Skin epidermis (tissue), 12 donors: ENCODE results near the gene SEZ6.
A peak's percentile ranks its signal among the peaks of the same experiment; 100 is the strongest.

Experiments
- H3K27ac ChIP-seq, 21 experiments: fragments of 200-600 bp; sonication (generic) in 11 of 21; one replicate each; pipeline ENCODE4 v1.5.0; 2020; ENCODE audit warnings: mild to moderate bottlenecking in 3 of 21, inconsistent platforms in 2 of 21, moderate library complexity in 2 of 21
- H3K4me3 ChIP-seq, 7 experiments: fragments of 200-600 bp; sonication (generic) in 2 of 7; one replicate each; pipeline ENCODE4 v1.5.0; 2020; ENCODE audit warnings: inconsistent platforms in 2 of 7, mild to moderate bottlenecking in 2 of 7, moderate library complexity in 1 of 7

SEZ6 gene

GRCh38 chr17:29005936-29006511 is at the start of gene SEZ6:
SEZ6 (minus strand) TSS chr17:29006033; CDS start chr17:29005869, 164 bp downstream.
- Histone ChIP-seq H3K27ac (no peak within 1 kb of the TSS), H3K4me3 (no peak within 1 kb of the TSS)

- no peak overlapping the region for H3K27ac ChIP-seq
- no peak overlapping the region for H3K4me3 ChIP-seq
Measured at GRCh38 chr17:29054835-29055234, 49.0 kb upstream of the SEZ6 start.

DNA sequence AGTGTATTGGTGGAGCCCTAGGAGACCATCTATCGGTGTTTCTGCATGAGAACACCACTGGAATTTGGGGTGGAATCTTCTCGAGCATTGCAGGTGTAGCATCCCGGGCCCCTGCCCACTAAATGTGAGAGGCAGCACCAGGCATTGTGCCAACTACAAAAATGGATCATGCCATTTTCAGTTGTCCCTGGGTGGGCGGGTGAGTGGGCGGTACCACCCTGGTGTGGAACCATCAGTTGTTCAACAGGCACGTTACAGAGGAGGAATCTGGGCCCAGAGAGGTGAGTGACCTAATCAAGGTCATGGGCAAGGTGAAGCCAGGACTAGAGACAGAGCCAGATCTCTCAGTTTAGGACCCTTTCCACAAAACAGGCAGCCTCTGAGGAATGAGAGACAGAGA is 45.9 kb upstream of the SEZ6 start:
- no peak overlapping the region for H3K27ac ChIP-seq
- H3K4me3 ChIP-seq, result no peak overlapping the region

GRCh38 chr17:29051194-29051593 is 45.4 kb upstream of the SEZ6 start:
- Histone ChIP-seq H3K4me3 (no peak overlapping the region), H3K27ac (no peak overlapping the region)

DNA sequence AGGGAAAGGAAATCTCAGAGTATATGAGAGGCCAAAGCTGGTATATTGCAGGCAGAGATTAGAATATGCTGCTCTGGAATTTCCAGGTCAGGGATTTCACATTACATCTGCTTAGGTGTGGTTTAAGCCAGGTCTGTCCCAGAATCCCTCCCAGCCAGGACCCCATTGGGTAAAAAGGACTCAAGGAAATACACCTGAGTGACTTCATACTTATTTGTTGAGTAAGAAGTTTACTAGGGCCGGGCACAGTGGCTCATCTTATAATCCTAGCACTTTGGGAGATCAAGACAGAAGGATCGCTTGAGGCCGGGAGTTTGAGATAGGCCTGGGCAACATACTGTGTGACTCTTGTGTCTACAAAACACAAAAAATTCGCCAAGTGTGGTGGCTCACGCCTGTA is 44.3 kb upstream of the SEZ6 start:
- H3K27ac ChIP-seq, result no peak overlapping the region
- no peak overlapping the region for H3K4me3 ChIP-seq

GRCh38 chr17:29049541-29050145 is 43.8 kb upstream of the SEZ6 start:
- Histone ChIP-seq H3K27ac (no peak overlapping the region), H3K4me3 (no peak overlapping the region)

- Histone ChIP-seq H3K4me3 (no peak overlapping the region), H3K27ac (no peak overlapping the region)
Measured at GRCh38 chr17:29048440-29049368, 42.9 kb upstream of the SEZ6 start.

DNA sequence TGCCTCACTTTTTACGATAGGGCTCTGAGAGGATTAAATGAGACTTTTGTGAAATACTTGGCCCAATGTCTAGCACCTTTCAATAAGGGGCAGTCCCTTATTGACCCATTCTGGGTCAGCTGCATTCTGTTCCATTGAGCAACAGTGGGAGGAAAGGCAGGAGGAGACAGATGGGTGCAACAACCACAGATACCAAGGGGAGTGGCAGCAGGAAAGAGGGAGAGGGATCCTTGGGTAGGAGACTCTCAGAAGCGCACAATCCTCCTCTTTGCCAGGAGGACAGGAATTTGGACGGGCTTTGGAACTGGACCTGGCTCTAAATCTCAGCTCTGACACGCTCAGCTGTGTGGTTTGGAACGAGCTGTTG is 40.6 kb upstream of the SEZ6 start:
- no peak overlapping the region for H3K27ac ChIP-seq
- H3K4me3 ChIP-seq, result no peak overlapping the region

DNA sequence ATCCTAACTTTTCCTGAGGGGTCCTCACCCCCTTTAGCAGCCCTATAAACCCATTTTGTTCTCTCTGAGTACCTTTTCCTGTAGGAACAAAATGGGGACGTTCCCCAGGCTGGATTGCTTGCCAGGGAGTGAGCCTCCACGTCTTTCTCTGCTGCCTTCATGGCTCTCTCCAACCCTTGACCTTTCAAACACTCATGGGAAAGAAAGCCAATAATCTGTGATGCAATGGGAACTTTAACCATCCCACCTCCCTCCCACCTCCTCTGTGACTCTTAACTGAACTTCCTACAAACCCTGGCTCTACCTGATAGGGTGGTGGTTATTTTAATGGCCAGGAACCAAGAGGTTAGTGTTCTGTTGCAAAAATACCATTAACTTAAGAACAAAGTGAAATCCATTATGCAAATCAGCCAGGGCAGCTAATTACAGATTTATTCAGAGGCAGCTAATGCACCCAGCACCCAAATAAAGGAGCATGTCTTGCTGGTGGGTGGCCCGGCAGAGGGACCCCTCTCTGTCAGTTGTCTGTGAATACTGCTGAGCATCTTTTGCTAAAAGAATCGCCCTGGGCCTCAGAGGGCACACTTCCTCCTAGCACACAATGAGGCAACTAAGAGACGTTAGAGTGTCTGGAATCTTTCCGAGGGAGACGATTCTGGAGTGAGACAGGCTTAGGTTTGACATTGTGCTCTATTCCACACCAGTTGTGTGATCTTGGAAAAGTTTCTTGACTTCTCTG is 40.1 kb upstream of the SEZ6 start:
- Histone ChIP-seq H3K4me3 (no peak overlapping the region), H3K27ac (no peak overlapping the region)

DNA sequence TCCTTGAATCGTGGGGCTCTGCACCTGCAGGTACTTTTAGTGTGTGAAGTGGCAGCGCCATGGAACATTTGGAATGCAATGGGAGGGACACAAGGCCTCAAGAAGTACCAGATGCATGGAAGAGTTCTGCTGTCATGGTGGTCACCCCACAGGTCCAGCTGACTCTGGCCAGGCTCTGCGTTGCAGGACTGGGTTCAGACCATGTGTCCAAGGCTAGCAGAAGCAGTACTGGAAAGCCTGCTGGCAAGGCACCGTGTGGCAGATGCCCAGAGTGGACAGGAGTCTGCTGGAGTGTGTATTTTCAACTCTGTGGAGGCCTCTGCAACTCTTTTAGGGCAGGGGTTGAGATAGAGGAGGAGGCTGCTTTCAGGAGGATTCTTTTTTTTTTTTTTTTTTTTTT is 39.2 kb upstream of the SEZ6 start:
- Histone ChIP-seq H3K27ac (no peak overlapping the region), H3K4me3 (no peak overlapping the region)

GRCh38 chr17:29043539-29044145 is 37.8 kb upstream of the SEZ6 start:
- H3K4me3 ChIP-seq, result no peak overlapping the region
- peak overlapping the region in 6 of 21 experiments; percentile 12 to 79 (median 33) for H3K27ac ChIP-seq

GRCh38 chr17:29042679-29043538 is 37.1 kb upstream of the SEZ6 start, which contains the start of gene PIPOX:
PIPOX (plus strand) TSS chr17:29043141; CDS start chr17:29043226, 85 bp downstream.
- H3K27ac ChIP-seq, result peak within 1 kb of the TSS in 12 of 21 experiments; percentile 12 to 81 (median 40)
- H3K4me3 ChIP-seq, result no peak within 1 kb of the TSS

DNA sequence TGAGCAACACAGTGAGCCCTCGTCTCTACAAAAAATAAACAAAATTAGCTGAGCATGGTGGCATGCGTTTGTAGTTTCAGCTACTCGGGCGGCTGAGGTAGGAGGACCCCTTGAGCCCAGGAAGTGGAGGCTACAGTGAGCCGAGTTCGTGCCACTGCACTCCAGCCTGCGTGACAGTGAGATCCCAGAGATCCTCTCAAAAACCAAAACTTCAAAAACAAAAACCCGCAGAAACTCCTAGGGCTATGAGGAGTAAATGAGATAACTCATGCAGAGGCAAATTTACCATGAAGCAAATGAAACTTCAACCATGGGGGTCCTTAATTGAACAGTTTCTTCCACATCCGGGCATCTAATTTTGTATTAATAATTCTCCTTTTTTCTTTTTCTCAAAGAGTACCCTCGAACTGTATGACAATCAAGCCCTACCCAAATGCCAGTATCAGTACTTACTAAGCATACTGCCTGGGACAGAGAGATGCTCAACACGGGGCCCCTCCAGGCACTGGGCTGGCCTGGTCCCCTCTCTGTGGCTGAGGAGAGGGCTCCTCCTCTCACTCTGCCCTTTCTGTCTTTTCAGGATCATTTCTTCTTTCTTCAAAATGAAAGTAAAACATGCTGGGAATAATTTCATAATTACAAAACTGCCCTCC is 36.3 kb upstream of the SEZ6 start:
- H3K27ac ChIP-seq, result peak overlapping the region in 9 of 21 experiments; percentile 5 to 81 (median 47)
- H3K4me3 ChIP-seq, result no peak overlapping the region

DNA sequence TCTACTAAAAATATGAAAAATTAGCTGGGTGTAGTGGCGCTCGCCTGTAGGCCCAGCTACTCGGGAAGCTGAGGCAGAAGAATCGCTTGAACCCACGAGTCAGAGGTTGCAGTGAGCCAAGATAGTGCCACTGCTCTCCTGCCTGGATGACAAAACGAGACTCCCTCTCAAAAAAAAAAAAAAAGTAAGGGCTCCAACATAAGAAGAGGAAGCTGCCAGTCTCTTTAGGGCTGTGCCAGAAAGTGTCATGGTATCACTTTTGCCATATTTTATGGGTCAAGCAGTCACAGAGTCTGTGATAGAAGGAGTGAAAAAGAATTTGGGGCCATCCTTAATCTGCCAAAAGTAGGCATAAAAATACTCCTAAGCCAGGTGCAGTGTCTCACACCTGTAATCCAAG is 35.7 kb upstream of the SEZ6 start:
- H3K4me3 ChIP-seq, result no peak overlapping the region
- no peak overlapping the region for H3K27ac ChIP-seq

DNA sequence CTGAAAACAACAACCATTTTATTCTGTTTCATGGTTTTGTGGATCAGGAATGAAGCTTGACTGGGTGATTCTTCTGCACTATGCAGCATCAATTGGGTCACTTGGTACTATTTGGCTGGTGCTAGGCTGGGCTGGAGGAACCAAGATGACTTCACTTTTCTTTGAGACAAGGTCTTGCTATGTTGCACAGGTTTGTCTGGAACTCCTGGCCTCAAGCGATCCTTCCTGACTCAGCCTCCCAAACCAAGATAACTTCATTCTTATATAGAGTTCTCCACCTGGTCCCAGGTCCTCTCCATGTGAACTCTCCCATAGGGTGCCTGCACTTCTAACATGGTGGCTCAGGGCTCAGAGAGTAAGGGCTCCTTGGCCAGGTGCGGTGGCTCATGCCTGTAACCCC is 35.3 kb upstream of the SEZ6 start:
- no peak overlapping the region for H3K27ac ChIP-seq
- H3K4me3 ChIP-seq, result no peak overlapping the region

DNA sequence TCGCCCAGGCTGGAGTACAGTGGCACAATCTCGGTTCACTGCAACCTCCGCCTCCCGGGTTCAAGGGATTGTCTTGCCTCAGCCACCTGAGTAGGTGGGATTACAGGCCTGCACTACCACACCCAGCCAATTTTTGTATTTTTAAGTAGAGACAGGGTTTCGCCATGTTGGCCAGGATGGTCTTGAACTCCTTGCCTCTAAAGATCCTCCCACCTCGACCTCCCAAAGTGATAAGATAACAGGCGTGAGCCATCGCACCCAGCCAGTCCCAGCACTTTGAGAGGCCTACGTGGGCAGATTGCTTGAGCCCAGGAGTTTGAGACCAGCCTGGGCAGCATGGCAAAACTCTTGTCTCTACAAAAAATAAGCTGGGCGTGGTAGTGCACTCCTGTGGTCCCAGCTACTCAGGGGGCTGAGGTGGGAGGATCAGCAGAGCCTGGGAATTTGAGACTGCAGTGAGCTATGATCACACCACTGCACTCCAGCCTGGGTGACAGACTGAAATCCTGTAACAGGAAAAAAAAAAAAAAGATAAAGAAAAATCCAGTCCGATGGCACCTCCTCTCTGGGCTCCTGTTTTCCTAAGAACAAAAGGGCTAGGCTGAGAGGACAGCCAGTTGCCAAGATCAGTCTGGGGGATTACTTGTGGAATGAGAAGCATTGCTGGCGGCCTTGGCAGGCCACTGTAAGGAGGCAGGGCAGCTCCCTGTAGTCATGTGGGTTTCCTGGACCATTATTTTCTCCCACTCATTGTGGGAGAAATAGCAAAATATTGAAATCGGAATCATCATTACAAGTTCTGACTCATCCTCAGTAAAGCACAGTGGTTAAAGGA is 34.1 kb upstream of the SEZ6 start:
- Histone ChIP-seq H3K27ac (no peak overlapping the region), H3K4me3 (no peak overlapping the region)

- no peak overlapping the region for H3K4me3 ChIP-seq
- no peak overlapping the region for H3K27ac ChIP-seq
Measured at GRCh38 chr17:29038085-29038795, 32.4 kb upstream of the SEZ6 start.
